ENCODE results near the gene RAD23B. TPM values are rescaled to one million over a fixed set of nuclear protein-coding genes. Genes with fewer than 3 reads are reported as not detected.

Gene RAD23B
- 100 to 1,000 TPM in 2 of 6 experiments, 10 to 100 TPM in 4; 86.9 to 110 (median 99.1) TPM for total RNA-seq
- long read RNA-seq, partial matches to known transcripts, result 2 of 5 reads
- long read RNA-seq, other reads (novel, unspliced or antisense), result 3 of 5 reads

DNA sequence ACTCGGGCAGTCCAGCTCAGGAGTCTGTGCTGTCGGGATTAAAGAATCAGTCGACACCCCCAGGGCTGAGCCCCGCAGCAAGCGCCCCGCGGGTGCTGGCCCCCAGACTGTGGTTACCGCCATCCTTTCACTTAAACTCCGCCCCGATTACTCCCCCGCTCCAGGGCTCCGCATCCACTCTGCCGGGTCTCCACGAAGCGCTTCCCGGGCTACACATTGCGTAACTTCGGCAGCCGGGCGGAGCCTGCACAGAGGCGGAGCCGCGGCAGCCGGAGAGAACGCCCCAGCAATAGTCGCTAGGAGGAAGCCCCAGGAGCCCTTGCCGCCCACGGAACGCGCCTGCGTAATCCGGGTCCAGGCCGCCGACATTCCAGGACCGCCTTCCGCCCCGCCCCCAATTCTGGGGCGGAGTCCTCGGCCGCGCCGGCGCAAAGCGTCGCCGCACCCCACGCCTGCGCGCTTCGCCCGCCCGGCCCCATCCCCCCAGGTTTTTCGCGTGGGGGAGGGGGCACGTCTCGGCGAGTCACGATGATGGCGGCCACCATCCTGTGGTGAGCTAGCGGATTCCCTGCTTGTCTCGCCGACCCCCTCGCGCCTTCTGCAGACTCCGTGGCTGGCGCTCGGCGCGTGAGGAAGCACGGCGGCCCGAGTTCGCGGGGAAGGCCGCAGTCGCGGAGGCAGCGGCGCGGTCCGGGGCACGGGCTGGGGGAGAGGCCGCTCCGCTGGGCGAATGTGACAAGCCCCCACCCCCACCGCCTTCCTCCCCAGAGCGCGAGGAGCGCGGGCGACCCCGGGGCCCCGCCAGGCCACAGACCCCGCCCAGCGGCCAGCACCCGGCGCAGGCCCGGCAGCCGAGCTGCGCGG is at the start of gene RAD23B:
RAD23B (plus strand) TSS at position 521 of the 864 bp plus-strand sequence. CDS start 351 bp downstream, outside the sequence.
- Histone ChIP-seq H3K27me3 (no peaks in the 10 kb centered on the region), H3K4me1 (peaks cover 0 to 40% (median 15%) of the 10 kb centered on the region in 4 donors), H3K27ac (peak within 1 kb of the TSS; percentile 98 to 99 (median 99)), H3K4me3 (peak within 1 kb of the TSS; percentile 86 to 95 (median 91)), H3K9me3 (no peaks in the 10 kb centered on the region), H3K36me3 (no peaks in the 10 kb centered on the region)
- WGBS (ENCODE audit: insufficient coverage, low coverage, low lambda C conversion rate, missing lambda C conversion rate), result 0% methylated on average over 23 of the region's 101 CpGs
- TF ChIP-seq, protein P1, sequence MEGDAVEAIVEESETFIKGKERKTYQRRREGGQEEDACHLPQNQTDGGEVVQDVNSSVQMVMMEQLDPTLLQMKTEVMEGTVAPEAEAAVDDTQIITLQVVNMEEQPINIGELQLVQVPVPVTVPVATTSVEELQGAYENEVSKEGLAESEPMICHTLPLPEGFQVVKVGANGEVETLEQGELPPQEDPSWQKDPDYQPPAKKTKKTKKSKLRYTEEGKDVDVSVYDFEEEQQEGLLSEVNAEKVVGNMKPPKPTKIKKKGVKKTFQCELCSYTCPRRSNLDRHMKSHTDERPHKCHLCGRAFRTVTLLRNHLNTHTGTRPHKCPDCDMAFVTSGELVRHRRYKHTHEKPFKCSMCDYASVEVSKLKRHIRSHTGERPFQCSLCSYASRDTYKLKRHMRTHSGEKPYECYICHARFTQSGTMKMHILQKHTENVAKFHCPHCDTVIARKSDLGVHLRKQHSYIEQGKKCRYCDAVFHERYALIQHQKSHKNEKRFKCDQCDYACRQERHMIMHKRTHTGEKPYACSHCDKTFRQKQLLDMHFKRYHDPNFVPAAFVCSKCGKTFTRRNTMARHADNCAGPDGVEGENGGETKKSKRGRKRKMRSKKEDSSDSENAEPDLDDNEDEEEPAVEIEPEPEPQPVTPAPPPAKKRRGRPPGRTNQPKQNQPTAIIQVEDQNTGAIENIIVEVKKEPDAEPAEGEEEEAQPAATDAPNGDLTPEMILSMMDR (IDR thresholded peaks at IDR 0.05), result no peak
- TF ChIP-seq POLR2A (IDR thresholded peaks at IDR 0.05), result peak; percentile 91
- peak; percentile 82 to 93 (median 90) for ATAC-seq
- intact Hi-C loops (cut with DNase I), result no loop called here
- peak; percentile 99 to 100 (median 100) for DNase-seq

DNA sequence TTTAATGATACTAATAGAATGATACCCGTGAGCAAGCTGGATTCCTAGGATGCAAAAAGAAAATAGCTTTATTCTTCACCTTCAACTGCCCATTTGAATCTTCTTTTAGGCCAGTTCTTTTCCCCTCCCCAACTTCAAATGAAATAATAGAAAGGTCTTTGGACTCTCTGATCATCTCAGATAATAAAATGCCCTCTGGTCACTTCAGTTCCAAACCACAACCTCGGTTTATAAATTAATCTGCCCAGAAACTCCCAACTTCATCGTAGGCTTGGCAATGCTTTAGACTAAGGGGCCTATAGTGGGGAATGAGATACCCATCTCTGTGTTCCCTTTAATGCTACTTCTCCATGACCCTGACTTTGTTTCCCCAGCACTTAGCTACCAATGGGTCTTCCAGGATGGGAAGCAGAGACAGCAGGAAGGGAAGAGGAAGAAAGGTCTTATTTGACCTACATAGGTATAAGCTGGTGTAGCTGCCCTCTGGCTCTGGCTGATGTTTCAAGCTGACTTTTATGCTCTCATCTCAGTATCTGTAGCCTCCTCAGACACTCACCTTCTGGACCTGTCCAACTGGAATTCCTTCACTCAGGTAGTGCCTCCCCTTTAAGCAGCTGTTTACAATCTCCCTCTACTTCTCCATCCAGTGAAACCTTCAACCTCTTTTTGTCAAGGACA is 47.2 kb upstream of the RAD23B start:
- Histone ChIP-seq H3K4me3 (no peak overlapping the region), H3K27ac (peak overlapping the region in 2 of 3 donors; percentile 5 to 9), H3K4me1 (peaks cover 0 to 16% (median 7%) of the 10 kb centered on the region in 4 donors), H3K36me3 (no peaks in the 10 kb centered on the region), H3K27me3 (no peaks in the 10 kb centered on the region), H3K9me3 (no peaks in the 10 kb centered on the region)
- intact Hi-C loops (cut with DNase I), result loop anchor here in 1 of 2 donors (5.0 kb wide), 1 partner anchor 106 kb away; no protein-coding TSS in a partner anchor
- DNase-seq (no peak), ATAC-seq (peak; percentile 57 to 66 (median 59))
- TF ChIP-seq, protein P1 (IDR thresholded peaks at IDR 0.05), result no peak
- TF ChIP-seq POLR2A (IDR thresholded peaks at IDR 0.05), result no peak
- WGBS (ENCODE audit: insufficient coverage, low coverage, low lambda C conversion rate, missing lambda C conversion rate), result 55% methylated on average over 3 of the region's 3 CpGs

DNA sequence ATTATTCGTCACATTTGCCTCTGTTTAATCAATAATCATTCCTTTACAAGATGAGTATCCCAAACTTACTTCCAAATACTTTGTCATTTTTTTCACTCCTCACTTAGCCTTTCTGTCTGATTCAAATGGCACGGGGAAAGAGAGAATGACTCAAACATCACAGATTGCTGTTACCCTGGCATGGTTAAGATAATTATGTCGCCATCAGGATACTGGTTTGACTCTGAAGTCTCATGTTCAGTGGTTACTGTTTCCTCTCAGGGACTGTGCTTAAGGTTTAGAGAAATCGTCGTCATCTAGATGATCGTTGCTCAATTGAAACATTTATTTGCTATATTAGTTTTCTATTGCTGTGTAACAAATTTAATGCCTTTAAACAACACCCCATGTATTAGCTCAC is 45.2 kb upstream of the RAD23B start:
- H3K4me3 ChIP-seq, result no peak overlapping the region
- WGBS (ENCODE audit: insufficient coverage, low coverage, low lambda C conversion rate, missing lambda C conversion rate), result 75% methylated on average over 6 of the region's 6 CpGs
- DNase-seq (no peak), ATAC-seq (no peak)
- H3K27ac ChIP-seq, result no peak overlapping the region
- intact Hi-C loops (cut with DNase I), result loop anchor here in 1 of 2 donors (5.0 kb wide), 1 partner anchor 104 kb away; no protein-coding TSS in a partner anchor
- no peaks in the 10 kb centered on the region for H3K27me3 ChIP-seq
- H3K4me1 ChIP-seq, result peaks cover 0 to 16% (median 7%) of the 10 kb centered on the region in 4 donors
- H3K36me3 ChIP-seq, result no peaks in the 10 kb centered on the region
- no peaks in the 10 kb centered on the region for H3K9me3 ChIP-seq
- TF ChIP-seq, protein P1 (IDR thresholded peaks at IDR 0.05), result no peak
- TF ChIP-seq POLR2A (IDR thresholded peaks at IDR 0.05), result no peak

DNA sequence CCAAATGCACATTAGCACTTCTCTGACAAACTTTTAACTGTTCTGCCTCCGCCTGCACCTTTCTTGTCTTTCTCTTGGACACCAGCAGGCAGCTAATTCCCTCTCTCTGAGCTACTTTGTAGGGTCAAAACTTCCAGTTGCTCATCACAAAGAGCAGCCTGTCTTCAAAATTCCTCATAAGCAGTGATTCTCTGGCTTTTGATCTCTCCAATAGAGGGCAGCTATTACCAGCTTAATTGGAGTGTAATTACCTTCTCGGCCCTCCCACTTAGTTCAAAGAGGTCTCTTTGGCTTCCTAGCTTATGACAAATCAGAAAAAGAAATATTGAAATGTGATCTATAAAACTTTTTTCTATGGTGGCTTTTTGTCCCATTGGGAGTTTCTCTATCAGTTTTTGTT is 43.6 kb upstream of the RAD23B start:
- no peak for TF ChIP-seq POLR2A (IDR thresholded peaks at IDR 0.05)
- TF ChIP-seq, protein P1 (IDR thresholded peaks at IDR 0.05), result peak; percentile 38 to 65 (median 54)
- H3K9me3 ChIP-seq, result no peaks in the 10 kb centered on the region
- intact Hi-C loops (cut with DNase I), result loop anchor here in 1 of 2 donors (5.0 kb wide), 1 partner anchor 103 kb away; no protein-coding TSS in a partner anchor
- H3K4me3 ChIP-seq, result no peak overlapping the region
- H3K36me3 ChIP-seq, result no peaks in the 10 kb centered on the region
- H3K27ac ChIP-seq, result no peak overlapping the region
- ATAC-seq (peak; percentile 78 to 92 (median 87)), DNase-seq (no peak)
- no peaks in the 10 kb centered on the region for H3K27me3 ChIP-seq
- H3K4me1 ChIP-seq, result peaks cover 0 to 16% (median 7%) of the 10 kb centered on the region in 4 donors
- WGBS (ENCODE audit: insufficient coverage, low coverage, low lambda C conversion rate, missing lambda C conversion rate), result 53% methylated on average over 2 of the region's 2 CpGs

All from right lobe of liver (tissue), 6 donors.